K562 (cell line): ENCODE data around the gene CD164. TPM values are rescaled to one million over a fixed set of nuclear protein-coding genes. Genes with fewer than 3 reads are reported as not detected.

Source experiments
- ATAC-seq: fragments of 200-7000 bp; cut with Tn5 transposase; 3 replicates; pipeline ENCODE4 v1.9.1; 2020; ENCODE audit warnings: moderate library complexity
- BruUV-seq: library from RNA; stranded (reverse); fragments of 400-500 nt; replicated peaks from 2 replicates; lab custom pipeline; 2021; lab: Mats Ljungman, UMichigan
- CTCF ChIA-PET: fragments of 300-600 bp; formaldehyde crosslinking; extraction: SDS; loops from one replicate; lab custom pipeline; 2021; ENCODE audit warnings: low intra/inter-chr PET ratio; lab: Yijun Ruan, JAX
- POLR2A ChIA-PET: fragments of 300-600, 350-650 bp; sonication (Branson Sonifier 250); formaldehyde crosslinking; extraction: SDS; loops from one replicate; lab custom pipeline; 2021; ENCODE audit warnings: antibody characterized with exemption, inconsistent platforms; lab: Yijun Ruan, JAX
- DNase-seq, 4 experiments: peaks; one replicate each; pipeline versions ENCODE4 v3.0.0 to v3.0.0-alpha.2; 2011 to 2018; ENCODE audit warnings: low spot score in 3 of 4, mixed read lengths in 3 of 4; ENCODE audit errors: extremely low read depth in 1 of 4
- FAIRE-seq: peaks from 2 replicates; lab custom pipeline; 2011; peaks lifted over from hg19 to GRCh38; lab: Jason Lieb, UNC
- H2AFZ ChIP-seq: 2 replicates; pipeline ENCODE4 v1.6.0; 2011; ENCODE audit warnings: low read depth, low read length, control low read depth, inconsistent platforms
- H3K27ac ChIP-seq: fragments of 200-600 bp; 3 replicates; pipeline ENCODE4 v1.8.0; 2011; ENCODE audit warnings: low read depth, mild to moderate bottlenecking, control low read depth, inconsistent platforms, low read length, moderate library complexity, mixed read lengths; ENCODE audit errors: extremely low read depth
- H3K27me3 ChIP-seq, 2 experiments: fragments of 300-600 bp in 1 of 2; 2 replicates in 1 of 2; 3 replicates in 1 of 2; pipeline versions ENCODE4 v1.6.0 to v1.8.0; 2011; ENCODE audit warnings: inconsistent platforms in 2 of 2, low read length in 2 of 2, mild to moderate bottlenecking in 1 of 2, mixed read lengths in 1 of 2, moderate library complexity in 1 of 2; ENCODE audit not compliant: control insufficient read depth in 2 of 2, insufficient read depth in 2 of 2
- H3K36me3 ChIP-seq: fragments of 300-600 bp; 3 replicates; pipeline ENCODE4 v1.8.0; 2011; ENCODE audit warnings: mild to moderate bottlenecking, low read length, inconsistent platforms; ENCODE audit not compliant: control insufficient read depth, insufficient read depth
- H3K4me1 ChIP-seq, 2 experiments: fragments of 200-600 bp in 1 of 2; replicated peaks in 1 of 2; 2 replicates in 1 of 2; 3 replicates in 1 of 2; pipeline versions ENCODE4 v1.5.1 to v1.8.0; 2011; ENCODE audit warnings: inconsistent platforms in 2 of 2, low read length in 2 of 2, mild to moderate bottlenecking in 1 of 2, mixed read lengths in 1 of 2, moderate library complexity in 1 of 2; ENCODE audit not compliant: control insufficient read depth in 2 of 2, insufficient read depth in 2 of 2
- H3K4me2 ChIP-seq: 2 replicates; pipeline ENCODE4 v1.6.1; 2011; ENCODE audit warnings: low read length, control low read depth, inconsistent platforms, mixed read lengths; ENCODE audit not compliant: insufficient read depth
- H3K4me3 ChIP-seq: fragments of 200-600 bp; sonication (generic), shearing (Covaris generic); 2 replicates; pipeline ENCODE4 v1.5.1; 2016; ENCODE audit warnings: control low read depth, inconsistent platforms
- H3K79me2 ChIP-seq: fragments of 200-600 bp; 3 replicates; pipeline ENCODE4 v1.8.0; 2011; ENCODE audit warnings: low read length, inconsistent platforms; ENCODE audit not compliant: control insufficient read depth, insufficient read depth
- H3K9ac ChIP-seq, 2 experiments: 2 replicates each; pipeline versions ENCODE4 v1.6.0 to v1.6.1; 2011; ENCODE audit warnings: low read depth in 2 of 2, low read length in 2 of 2, control low read depth in 1 of 2, inconsistent platforms in 1 of 2, mild to moderate bottlenecking in 1 of 2, mixed read lengths in 1 of 2; ENCODE audit not compliant: insufficient read depth in 1 of 2
- H3K9me1 ChIP-seq: one replicate; pipeline ENCODE4 v1.6.0; 2011; ENCODE audit warnings: inconsistent platforms, mild to moderate bottlenecking, low read length, moderate library complexity; ENCODE audit not compliant: control insufficient read depth, insufficient read depth
- H3K9me3 ChIP-seq: replicated peaks from 2 replicates; pipeline ENCODE4 v1.5.1; 2011; ENCODE audit warnings: low read depth, low read length, inconsistent platforms; ENCODE audit not compliant: control insufficient read depth, insufficient read depth
- H4K20me1 ChIP-seq: replicated peaks from 2 replicates; pipeline ENCODE4 v1.6.1; 2011; ENCODE audit warnings: low read length, inconsistent platforms, mixed read lengths; ENCODE audit not compliant: control insufficient read depth, insufficient read depth
- ATF7 ChIP-seq: fragments of 450-650 bp; IDR thresholded peaks from 2 replicates; pipeline ENCODE4 v1.7.1; 2014; ENCODE audit warnings: mild to moderate bottlenecking, moderate library complexity
- CBX2 ChIP-seq: fragments of 200-600 bp; sonication (generic); IDR thresholded peaks from one replicate; pipeline ENCODE4 v1.6.1; 2012; ENCODE audit warnings: mild to moderate bottlenecking, low read length, inconsistent platforms; ENCODE audit not compliant: insufficient read depth, poor library complexity, severe bottlenecking
- CCNT2 ChIP-seq: IDR thresholded peaks from 2 replicates; pipeline ENCODE4 v1.6.1; 2011; ENCODE audit warnings: borderline replicate concordance, low read depth, mild to moderate bottlenecking, moderate library complexity, mixed read lengths, low read length; ENCODE audit not compliant: insufficient read length; ENCODE audit errors: extremely low read depth
- CEBPB ChIP-seq: fragments of 450-650 bp; IDR thresholded peaks from 2 replicates; pipeline ENCODE4 v1.6.1; 2016; ENCODE audit warnings: missing genetic modification characterization, missing compliant biosample characterization
- CEBPG ChIP-seq, 3 experiments: fragments of 200-800 bp in 1 of 3; sonication (Bioruptor generic) in 1 of 3; sonication (generic) in 1 of 3; formaldehyde crosslinking in 1 of 3; IDR thresholded peaks in 2 of 3; conservative IDR thresholded peaks in 1 of 3; 2 replicates each; pipeline versions ENCODE4 v1.6.1 to v1.8.0; 2016 to 2022; ENCODE audit warnings: missing compliant biosample characterization in 2 of 3, missing genetic modification characterization in 2 of 3, mild to moderate bottlenecking in 1 of 3, missing genetic modification reagents in 1 of 3
- PURB ChIP-seq: sonication (generic); formaldehyde crosslinking; IDR thresholded peaks from 2 replicates; pipeline ENCODE4 v1.9.0; 2021; ENCODE audit warnings: low read depth, mild to moderate bottlenecking, missing genetic modification reagents
- ZNF197 ChIP-seq: fragments of 200-800 bp; sonication (Bioruptor generic); IDR thresholded peaks from 2 replicates; pipeline ENCODE4 v1.6.1; 2016; ENCODE audit warnings: low read depth, missing genetic modification characterization, missing compliant biosample characterization
- ZNF318 ChIP-seq, 2 experiments: fragments of 450-650 bp; IDR thresholded peaks; 2 replicates each; pipeline ENCODE4 v1.6.1; 2016; ENCODE audit warnings: mild to moderate bottlenecking in 2 of 2, borderline replicate concordance in 1 of 2, low read depth in 1 of 2, moderate library complexity in 1 of 2
- ZNF384 ChIP-seq: IDR thresholded peaks from 2 replicates; pipeline ENCODE4 v1.6.1; 2012; ENCODE audit warnings: low read depth, low read length, improper control_type of control experiment
- WGBS: fragments of 100-300 bp; shearing (Covaris generic); methylation state at CpG from one replicate; pipeline ENCODE4 v1.1.6; 2016; ENCODE audit warnings: low coverage, mixed read lengths; ENCODE audit not compliant: insufficient coverage; ENCODE audit errors: missing lambda C conversion rate; 5-methylcytosine and 5-hydroxymethylcytosine counted together
- in situ Hi-C: fragments of 300-500 bp; cut with MboI; formaldehyde crosslinking; loops from 4 replicates; pipeline ENCODE4 v1.15.0; 2018; ENCODE audit warnings: inconsistent platforms, mixed read lengths
- intact Hi-C: fragments of 100-400 bp; cut with micrococcal nuclease; formaldehyde crosslinking; loops from 2 replicates; pipeline ENCODE4 v1.14.2; 2022
- polyA plus RNA-seq, 8 experiments: library from polyadenylated mRNA; depleted of rRNA in 4 of 8; stranded (reverse) in 5 of 8; unstranded in 3 of 8; fragments of >200 nt; fragmentation: Nextera tagmentation in 2 of 8; fragmentation: Illumina TruSeq in 1 of 8; extraction: Ambion mirVana in 2 of 8; extraction: Trizol in 1 of 8; gene quantifications; 2 replicates each; pipeline versions ENCODE4 v1.2.1 to v1.2.3, GENCODE V29; 2011 to 2014; ENCODE audit warnings: inconsistent platforms in 1 of 8, missing spikeins in 1 of 8
- total RNA-seq, 7 experiments: library from RNA; depleted of rRNA in 6 of 7; stranded (reverse); fragments of >200 nt in 6 of 7; fragmentation: Illumina TruSeq in 2 of 7; extraction: Trizol in 2 of 7; gene quantifications; 2 replicates each; pipeline versions ENCODE4 v1.2.1 to v1.2.3, GENCODE V29; 2011 to 2021; ENCODE audit warnings: low replicate concordance in 1 of 7
- TF ChIP-seq, protein P1 (sequence below): fragments of 250-450 bp; sonication (Bioruptor Pico); IDR thresholded peaks from 2 replicates; pipeline ENCODE4 v1.9.0; 2021; ENCODE audit warnings: mild to moderate bottlenecking, inconsistent platforms

The CD164 gene
- total and polyA plus RNA-seq, 9 of the 15 experiments (the other 6 are each of a cell fraction or from before 2014, with no cell fraction given), result 79.5 to 317 (median 165) TPM

DNA sequence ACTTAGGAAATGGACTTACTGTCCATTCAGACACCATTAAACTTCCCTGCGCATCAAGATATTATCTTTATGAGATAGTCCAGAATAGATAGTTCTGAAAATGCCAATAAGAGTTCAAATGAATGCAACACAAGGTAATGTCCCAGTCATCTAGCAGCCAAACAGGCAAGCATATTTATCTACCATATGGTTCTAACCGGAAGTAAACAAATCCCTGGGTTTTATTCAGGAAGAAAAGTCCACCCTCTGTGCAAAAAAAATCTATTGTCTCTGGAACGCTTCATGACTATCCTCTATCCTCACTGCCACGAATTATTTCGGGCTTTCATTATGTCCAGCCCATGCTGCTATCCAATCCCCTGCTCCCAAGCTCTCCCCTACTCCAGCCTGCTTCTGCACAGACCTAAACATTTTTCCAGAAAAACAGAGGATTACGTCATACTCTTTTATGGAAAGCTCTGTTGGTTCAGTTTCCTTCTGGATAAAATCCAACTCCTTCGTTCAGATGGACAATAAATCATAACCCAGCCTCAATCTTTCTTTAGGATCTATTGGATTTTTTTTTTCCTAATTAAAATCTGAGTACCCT is 46.7 kb upstream of the CD164 start:
- H3K4me3 ChIP-seq, result no peak overlapping the region
- CTCF ChIA-PET, result no interaction called here
- DNase-seq (no peak), FAIRE-seq (no peak), ATAC-seq (no peak)
- no peaks in the 10 kb centered on the region for H4K20me1 ChIP-seq
- no peaks in the 10 kb centered on the region for H3K27me3 ChIP-seq
- intact Hi-C loops (no loop called here), in situ Hi-C loops (no loop called here)
- POLR2A ChIA-PET, result interaction anchor here (0.9 to 1.0 kb wide), 3 partner anchors 16 to 45 kb away, joined by 3 to 7 read pairs (median 6); no protein-coding TSS in a partner anchor
- no peaks in the 10 kb centered on the region for H3K36me3 ChIP-seq
- H3K9ac ChIP-seq, result no peak overlapping the region
- H2AFZ ChIP-seq, result 0 out of 2 replicates have a peak overlapping the region, but pooled peaks have one; percentile 47
- no peaks in the 10 kb centered on the region for H3K79me2 ChIP-seq
- H3K9me3 ChIP-seq, result no peaks in the 10 kb centered on the region
- H3K27ac ChIP-seq, result no peak overlapping the region
- H3K9me1 ChIP-seq, result no peaks in the 10 kb centered on the region
- no TSS peak for BruUV-seq
- WGBS, result 19% methylated on average over 7 of the region's 7 CpGs
- no peak overlapping the region for H3K4me2 ChIP-seq
- H3K4me1 ChIP-seq, result peaks cover 4 to 5% of the 10 kb centered on the region in 2 experiments; a peak in 3 of 5 replicates
- TF ChIP-seq ZNF197 (CRISPR knock-in tag), result no peak
- TF ChIP-seq ZNF318 (IDR thresholded peaks at IDR 0.05; ENCODE audit: borderline replicate concordance in 1 of 2, low read depth in 1 of 2), result no peak
- TF ChIP-seq, protein P1, sequence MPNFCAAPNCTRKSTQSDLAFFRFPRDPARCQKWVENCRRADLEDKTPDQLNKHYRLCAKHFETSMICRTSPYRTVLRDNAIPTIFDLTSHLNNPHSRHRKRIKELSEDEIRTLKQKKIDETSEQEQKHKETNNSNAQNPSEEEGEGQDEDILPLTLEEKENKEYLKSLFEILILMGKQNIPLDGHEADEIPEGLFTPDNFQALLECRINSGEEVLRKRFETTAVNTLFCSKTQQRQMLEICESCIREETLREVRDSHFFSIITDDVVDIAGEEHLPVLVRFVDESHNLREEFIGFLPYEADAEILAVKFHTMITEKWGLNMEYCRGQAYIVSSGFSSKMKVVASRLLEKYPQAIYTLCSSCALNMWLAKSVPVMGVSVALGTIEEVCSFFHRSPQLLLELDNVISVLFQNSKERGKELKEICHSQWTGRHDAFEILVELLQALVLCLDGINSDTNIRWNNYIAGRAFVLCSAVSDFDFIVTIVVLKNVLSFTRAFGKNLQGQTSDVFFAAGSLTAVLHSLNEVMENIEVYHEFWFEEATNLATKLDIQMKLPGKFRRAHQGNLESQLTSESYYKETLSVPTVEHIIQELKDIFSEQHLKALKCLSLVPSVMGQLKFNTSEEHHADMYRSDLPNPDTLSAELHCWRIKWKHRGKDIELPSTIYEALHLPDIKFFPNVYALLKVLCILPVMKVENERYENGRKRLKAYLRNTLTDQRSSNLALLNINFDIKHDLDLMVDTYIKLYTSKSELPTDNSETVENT, result no peak
- TF ChIP-seq CEBPB (tag), result 0 out of 2 replicates have a peak, but pooled peaks have one; percentile 23
- TF ChIP-seq CEBPG (CRISPR knock-in tag; IDR thresholded peaks at IDR 0.05), result no peak
- TF ChIP-seq CEBPG (tag; conservative IDR thresholded peaks at IDR 0.05 in 1 of 2, IDR thresholded peaks at IDR 0.05 in 1 of 2), result peak; percentile 33 to 45; a peak in 2 of 4 replicates
- no peak for TF ChIP-seq CCNT2
- TF ChIP-seq ZNF384, result no peak
- peak; percentile 86 for TF ChIP-seq ATF7
- TF ChIP-seq PURB (CRISPR knock-in tag), result no peak
- TF ChIP-seq CBX2, result no peak
